Stimulated activated CD4-positive, alpha-beta T cell treated with anti-CD3 and anti-CD28 coated beads, Interleukin-15, amount 100 ng/mL, for 1 hour (primary cell): ENCODE measurements around the gene PITPNB.

ENCODE experiments used
- DNase-seq, 2 donors: peaks; one replicate each; pipeline ENCODE4 v3.0.0-alpha.2; 2020; ENCODE audit warnings: low read depth in 1 of 2, low spot score in 1 of 2

Gene PITPNB

GRCh38 chr22:27804470-27805297, 114.4 kb downstream of the PITPNB start:
- peak in 1 of 2 donors; percentile 23 for DNase-seq

GRCh38 chr22:27803841-27804415, 115.1 kb downstream of the PITPNB start:
- DNase-seq: no peak

- no peak for DNase-seq
These were observed 116.5 kb downstream of the PITPNB start for GRCh38 chr22:27802346-27803073.
